Measurements from ENCODE around the gene PPIA. TPM values are rescaled to one million over a fixed set of nuclear protein-coding genes. Genes with fewer than 3 reads are reported as not detected.

PPIA gene
- total RNA-seq, 1 experiment from 2014 or later: 3,599 TPM

GRCh38 chr7:44750921-44751571, 45.4 kb upstream of the PPIA start:
- Histone ChIP-seq H3K4me3 (no peak overlapping the region), H3F3A (ENCODE audit: insufficient read depth, low read depth) (peaks cover 6% of the 10 kb centered on the region), H2AFZ (no peak overlapping the region), H3K9me3 (ENCODE audit: insufficient read depth, low read depth) (no peaks in the 10 kb centered on the region), H3K9me2 (ENCODE audit: insufficient read depth) (no peaks in the 10 kb centered on the region), H3K27ac (no peak overlapping the region), H3K79me2 (ENCODE audit: low read depth) (peaks cover 64% of the 10 kb centered on the region), H3K4me2 (peak overlapping the region; percentile 99), H3K27me3 (ENCODE audit: insufficient read depth, low read depth) (no peaks in the 10 kb centered on the region), H3K4me1 (replicated peaks; ENCODE audit: insufficient read depth) (peaks cover 29% of the 10 kb centered on the region), H3K36me3 (ENCODE audit: low read depth) (peaks cover 7% of the 10 kb centered on the region; the same call in 1 of the 2 replicates), H4K20me1 (ENCODE audit: insufficient read depth) (peaks cover 25% of the 10 kb centered on the region)
- BruUV-seq (replicated peaks): no TSS peak
- intact Hi-C loops (cut with micrococcal nuclease; ENCODE audit: unreplicated experiment): no loop called here
- DNase-seq: peak in 1 of 2 experiments; percentile 32
- TF ChIP-seq EZH2 (IDR thresholded peaks at IDR 0.05; ENCODE audit: low read depth): no peak
- ChIA-PET POLR2A (ENCODE audit: unreplicated experiment) (no interaction called here), CTCF (interaction anchor here (0.6 kb wide), 2 partner anchors 23 to 62 kb away, joined by 3 to 5 read pairs; no protein-coding TSS in a partner anchor)

- intact Hi-C loops (cut with micrococcal nuclease; ENCODE audit: unreplicated experiment): no loop called here
- CTCF ChIA-PET: no interaction called here
These were observed 43.7 kb upstream of the PPIA start for GRCh38 chr7:44752822-44753221.

GRCh38 chr7:44754802-44755697, 41.4 kb upstream of the PPIA start:
- peaks cover 12% of the 10 kb centered on the region; the same call in 1 of the 2 replicates for H3K36me3 ChIP-seq (ENCODE audit: low read depth)
- H3K9me2 ChIP-seq (ENCODE audit: insufficient read depth): no peaks in the 10 kb centered on the region
- H2AFZ ChIP-seq: no peak overlapping the region
- ChIA-PET POLR2A (ENCODE audit: unreplicated experiment) (no interaction called here), CTCF (no interaction called here)
- peaks cover 52% of the 10 kb centered on the region for H3K79me2 ChIP-seq (ENCODE audit: low read depth)
- peaks cover 7% of the 10 kb centered on the region; the same call in 1 of the 2 replicates for H3F3A ChIP-seq (ENCODE audit: insufficient read depth, low read depth)
- H3K27me3 ChIP-seq (ENCODE audit: insufficient read depth, low read depth): no peaks in the 10 kb centered on the region
- H4K20me1 ChIP-seq (ENCODE audit: insufficient read depth): peaks cover 21% of the 10 kb centered on the region
- H3K27ac ChIP-seq: no peak overlapping the region
- BruUV-seq (replicated peaks): no TSS peak
- no peaks in the 10 kb centered on the region for H3K9me3 ChIP-seq (ENCODE audit: insufficient read depth, low read depth)
- intact Hi-C loops (cut with micrococcal nuclease; ENCODE audit: unreplicated experiment): no loop called here
- no peak overlapping the region for H3K4me3 ChIP-seq
- no peak overlapping the region for H3K4me2 ChIP-seq
- DNase-seq: no peak
- TF ChIP-seq CTCF (conservative IDR thresholded peaks at IDR 0.05) (no peak), EZH2 (IDR thresholded peaks at IDR 0.05; ENCODE audit: low read depth) (no peak)
- H3K4me1 ChIP-seq (replicated peaks; ENCODE audit: insufficient read depth): peaks cover 17% of the 10 kb centered on the region

More at GRCh38 chr7:44752822-44753221, 43.7 kb upstream of the PPIA start:
- TF ChIP-seq CTCF (conservative IDR thresholded peaks at IDR 0.05): no peak
- TF ChIP-seq EZH2 (IDR thresholded peaks at IDR 0.05; ENCODE audit: low read depth): no peak
- H3F3A ChIP-seq (ENCODE audit: insufficient read depth, low read depth): peaks cover 2% of the 10 kb centered on the region
- H3K4me2 ChIP-seq: no peak overlapping the region
- H3K4me3 ChIP-seq: no peak overlapping the region
- peaks cover 25% of the 10 kb centered on the region for H3K4me1 ChIP-seq (replicated peaks; ENCODE audit: insufficient read depth)
- H3K27ac ChIP-seq: no peak overlapping the region
- H2AFZ ChIP-seq: no peak overlapping the region
- H3K79me2 ChIP-seq (ENCODE audit: low read depth): peaks cover 64% of the 10 kb centered on the region
- peaks cover 7% of the 10 kb centered on the region; the same call in 1 of the 2 replicates for H3K36me3 ChIP-seq (ENCODE audit: low read depth)
- H3K27me3 ChIP-seq (ENCODE audit: insufficient read depth, low read depth): no peaks in the 10 kb centered on the region
- H4K20me1 ChIP-seq (ENCODE audit: insufficient read depth): peaks cover 25% of the 10 kb centered on the region
- DNase-seq: no peak
- no TSS peak for BruUV-seq (replicated peaks)
- H3K9me3 ChIP-seq (ENCODE audit: insufficient read depth, low read depth): no peaks in the 10 kb centered on the region
- POLR2A ChIA-PET (ENCODE audit: unreplicated experiment): interaction anchor here (0.6 to 0.7 kb wide), 4 partner anchors 41 to 152 kb away, joined by 3 to 15 read pairs (median 6); no protein-coding TSS in a partner anchor
- no peaks in the 10 kb centered on the region for H3K9me2 ChIP-seq (ENCODE audit: insufficient read depth)

Data from PC-9 (cell line).